SJCRH30 (cell line): Measurements from ENCODE around the gene ARCN1. TPM values are rescaled to one million over a fixed set of nuclear protein-coding genes. Genes with fewer than 3 reads are reported as not detected.
A peak's percentile ranks its signal among the peaks of the same experiment; 100 is the strongest.

ENCODE experiments used
- DNase-seq, 2 experiments: peaks; one replicate each; pipeline ENCODE4 v3.0.0-alpha.2; 2015 to 2020
- H3K27ac ChIP-seq: fragments of 250-450 bp; sonication (Bioruptor Pico); 2 replicates; pipeline ENCODE4 v1.5.1; 2020; ENCODE audit warnings: mild to moderate bottlenecking, moderate library complexity
- H3K27me3 ChIP-seq: fragments of 250-450 bp; sonication (Bioruptor Pico); 2 replicates; pipeline ENCODE4 v1.5.1; 2020; ENCODE audit warnings: mild to moderate bottlenecking, moderate library complexity
- H3K36me3 ChIP-seq: fragments of 250-450 bp; sonication (Bioruptor Pico); 2 replicates; pipeline ENCODE4 v1.5.1; 2020; ENCODE audit warnings: mild to moderate bottlenecking, moderate library complexity
- H3K4me1 ChIP-seq: fragments of 250-450 bp; sonication (Bioruptor Pico); 2 replicates; pipeline ENCODE4 v1.5.1; 2020; ENCODE audit warnings: mild to moderate bottlenecking, moderate library complexity
- H3K4me3 ChIP-seq: fragments of 250-450 bp; sonication (Bioruptor Pico); 2 replicates; pipeline ENCODE4 v1.5.1; 2020; ENCODE audit warnings: mild to moderate bottlenecking, moderate library complexity
- H3K9me3 ChIP-seq: fragments of 250-450 bp; sonication (Bioruptor Pico); replicated peaks from 2 replicates; pipeline ENCODE4 v1.5.1; 2020; ENCODE audit warnings: mild to moderate bottlenecking, moderate library complexity
- total RNA-seq: library from RNA; depleted of rRNA; stranded (reverse); fragments of >200 nt; shearing (Covaris generic); gene quantifications from 2 replicates; pipeline ENCODE4 v1.2.3, GENCODE V29; 2014; rRNA removed

ARCN1 gene
- total RNA-seq, result 135 and 143 TPM in 2 replicates

DNA sequence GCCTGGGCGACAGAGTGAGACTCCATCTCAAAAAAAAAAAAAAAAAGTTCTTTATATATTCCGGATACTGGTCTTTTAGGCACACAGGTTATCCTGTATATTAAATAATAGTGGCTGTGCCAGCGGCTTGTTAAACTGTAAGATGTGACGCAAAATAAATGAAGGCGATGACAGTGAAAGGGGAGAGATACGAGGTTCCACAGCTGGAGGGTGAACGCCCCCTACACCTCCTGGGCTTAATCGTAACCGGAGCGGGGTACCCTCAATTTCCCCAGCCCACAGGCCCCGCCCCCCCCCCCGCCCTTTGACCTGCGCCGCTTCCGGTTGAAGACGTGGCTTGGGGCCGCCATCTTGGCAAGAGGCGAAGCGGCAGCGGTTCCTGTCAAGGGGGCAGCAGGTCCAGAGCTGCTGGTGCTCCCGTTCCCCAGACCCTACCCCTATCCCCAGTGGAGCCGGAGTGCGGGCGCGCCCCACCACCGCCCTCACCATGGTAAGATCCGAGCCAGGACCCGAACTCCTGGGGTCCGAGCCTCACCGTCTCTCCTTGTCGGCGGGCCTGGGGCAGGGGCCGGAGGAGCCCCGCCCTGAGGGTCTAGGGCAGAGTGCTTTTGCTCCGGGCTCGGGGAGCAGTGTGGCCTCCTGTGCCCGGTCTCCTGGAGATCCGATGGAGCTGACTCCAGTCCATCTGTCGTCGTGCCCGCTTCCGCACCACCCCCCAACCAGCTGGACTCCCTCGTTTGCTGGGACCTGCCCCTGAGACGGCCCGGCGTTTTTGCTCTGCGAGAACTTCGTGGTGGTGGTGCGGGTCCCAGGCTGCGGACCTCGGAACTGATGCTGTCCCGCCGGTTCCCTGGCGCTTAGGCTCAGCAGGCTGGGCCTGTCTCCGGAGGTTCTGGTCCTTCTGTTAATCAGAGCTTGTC, at the start of gene ARCN1:
TSS of gene ARCN1 (plus strand) at position 349 of the 920 bp plus-strand sequence. CDS start at position 488, 139 bp downstream.
- no peaks in the 10 kb centered on the region; the same call in 1 of the 2 replicates for H3K36me3 ChIP-seq
- peak; percentile 75 to 82 for DNase-seq
- peak within 1 kb of the TSS; percentile 100 for H3K4me3 ChIP-seq
- peaks cover 19% of the 10 kb centered on the region for H3K4me1 ChIP-seq
- H3K9me3 ChIP-seq, result no peaks in the 10 kb centered on the region
- no peaks in the 10 kb centered on the region for H3K27me3 ChIP-seq
- peak within 1 kb of the TSS; percentile 94 for H3K27ac ChIP-seq

DNA sequence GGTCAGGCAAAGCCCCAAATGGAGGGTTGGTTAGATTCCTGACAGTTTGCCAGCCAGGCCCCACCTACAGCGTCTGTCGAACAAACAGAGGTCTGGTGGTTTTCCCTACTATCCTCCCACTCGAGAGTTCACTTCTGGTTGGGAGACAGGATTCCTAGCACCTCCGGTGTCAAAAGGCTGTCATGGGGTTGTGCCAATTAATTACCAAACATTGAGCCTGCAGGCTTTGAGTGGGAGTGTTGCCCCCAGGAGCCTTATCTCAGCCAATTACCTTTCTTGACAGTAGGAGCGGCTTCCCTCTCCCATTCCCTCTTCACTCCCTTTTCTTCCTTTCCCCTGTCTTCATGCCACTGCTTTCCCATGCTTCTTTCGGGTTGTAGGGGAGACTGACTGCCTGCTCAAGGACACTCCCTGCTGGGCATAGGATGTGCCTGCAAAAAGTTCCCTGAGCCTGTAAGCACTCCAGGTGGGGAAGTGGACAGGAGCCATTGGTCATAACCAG, 49.6 kb upstream of the ARCN1 start:
- no peak overlapping the region for H3K4me3 ChIP-seq
- H3K27me3 ChIP-seq, result no peaks in the 10 kb centered on the region
- H3K36me3 ChIP-seq, result peaks cover 13% of the 10 kb centered on the region; the same call in 1 of the 2 replicates
- H3K27ac ChIP-seq, result no peak overlapping the region
- H3K9me3 ChIP-seq, result no peaks in the 10 kb centered on the region
- peaks cover 31% of the 10 kb centered on the region for H3K4me1 ChIP-seq
- DNase-seq, result peak; percentile 12 to 38

GRCh38 chr11:118524356-118524755, 47.9 kb upstream of the ARCN1 start:
- Histone ChIP-seq H3K27ac (peak overlapping the region; percentile 49), H3K9me3 (no peaks in the 10 kb centered on the region), H3K27me3 (no peaks in the 10 kb centered on the region), H3K4me1 (peaks cover 35% of the 10 kb centered on the region), H3K4me3 (no peak overlapping the region), H3K36me3 (peaks cover 11% of the 10 kb centered on the region; the same call in 1 of the 2 replicates)
- DNase-seq, result peak in 1 of 2 experiments; percentile 18

GRCh38 chr11:118524757-118525470, 47.3 kb upstream of the ARCN1 start:
- H3K9me3 ChIP-seq, result no peaks in the 10 kb centered on the region
- H3K36me3 ChIP-seq, result peaks cover 10% of the 10 kb centered on the region; the same call in 1 of the 2 replicates
- peaks cover 40% of the 10 kb centered on the region for H3K4me1 ChIP-seq
- no peaks in the 10 kb centered on the region for H3K27me3 ChIP-seq
- peak; percentile 71 to 79 for DNase-seq
- peak overlapping the region; percentile 49 for H3K27ac ChIP-seq
- H3K4me3 ChIP-seq, result no peak overlapping the region

DNA sequence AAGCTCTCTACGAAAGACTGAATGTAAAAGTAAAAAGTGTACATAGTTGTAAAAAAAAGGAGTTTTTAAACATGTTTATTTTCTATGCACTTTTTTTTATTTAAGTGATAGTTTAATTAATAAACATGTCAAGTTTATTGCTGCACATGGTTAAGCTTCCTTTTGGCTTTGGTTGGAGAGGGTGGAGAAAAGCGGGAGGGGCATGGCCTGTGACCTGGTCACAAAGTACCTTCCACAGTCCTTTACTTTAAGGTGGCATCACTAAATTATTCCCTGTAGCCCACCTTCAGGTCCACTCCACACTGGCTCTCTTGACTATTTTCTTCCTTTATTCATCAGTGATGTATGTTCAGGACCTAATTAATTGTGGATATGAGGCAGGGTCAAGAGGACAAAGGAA, 45.5 kb upstream of the ARCN1 start:
- no peak for DNase-seq
- Histone ChIP-seq H3K4me1 (peaks cover 42% of the 10 kb centered on the region), H3K9me3 (no peaks in the 10 kb centered on the region), H3K4me3 (no peak overlapping the region), H3K27ac (no peak overlapping the region), H3K27me3 (no peaks in the 10 kb centered on the region), H3K36me3 (peaks cover 2% of the 10 kb centered on the region; the same call in 1 of the 2 replicates)

GRCh38 chr11:118527109-118527508, 45.1 kb upstream of the ARCN1 start, which contains the start of gene TTC36:
TTC36 (plus strand) TSS chr11:118527474; CDS start chr11:118527495, 21 bp downstream.
- no peak within 1 kb of the TSS for H3K27ac ChIP-seq
- no peaks in the 10 kb centered on the region for H3K27me3 ChIP-seq
- no peaks in the 10 kb centered on the region for H3K9me3 ChIP-seq
- peaks cover 42% of the 10 kb centered on the region for H3K4me1 ChIP-seq
- H3K36me3 ChIP-seq, result peaks cover 2% of the 10 kb centered on the region; the same call in 1 of the 2 replicates
- H3K4me3 ChIP-seq, result no peak within 1 kb of the TSS
- no peak for DNase-seq

DNA sequence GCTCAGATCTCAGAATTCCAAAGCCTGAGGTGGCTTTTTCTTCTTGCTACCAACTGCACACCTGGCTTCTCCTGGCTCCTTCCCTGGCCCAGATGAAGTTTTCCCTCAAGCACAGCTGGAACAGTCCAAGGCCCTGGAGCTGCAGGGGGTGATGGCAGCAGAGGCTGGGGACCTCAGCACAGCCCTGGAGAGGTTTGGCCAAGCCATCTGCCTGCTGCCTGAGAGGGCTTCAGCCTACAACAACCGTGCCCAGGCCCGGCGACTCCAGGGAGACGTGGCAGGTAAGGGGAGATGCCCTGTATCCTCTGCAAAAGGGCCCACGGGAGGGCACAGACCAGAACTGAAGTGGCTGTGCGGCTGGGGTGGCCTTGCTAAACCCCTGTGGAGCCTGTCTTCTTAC, 43.7 kb upstream of the ARCN1 start:
- peaks cover 1% of the 10 kb centered on the region; the same call in 1 of the 2 replicates for H3K36me3 ChIP-seq
- peaks cover 38% of the 10 kb centered on the region for H3K4me1 ChIP-seq
- no peak overlapping the region for H3K4me3 ChIP-seq
- no peak overlapping the region for H3K27ac ChIP-seq
- H3K27me3 ChIP-seq, result no peaks in the 10 kb centered on the region
- DNase-seq, result no peak
- no peaks in the 10 kb centered on the region for H3K9me3 ChIP-seq

- no peaks in the 10 kb centered on the region for H3K36me3 ChIP-seq
- peak in 1 of 2 experiments; percentile 21 for DNase-seq
- peak overlapping the region; percentile 87 for H3K27ac ChIP-seq
- peaks cover 27% of the 10 kb centered on the region for H3K4me1 ChIP-seq
- H3K4me3 ChIP-seq, result peak overlapping the region; percentile 79
- H3K27me3 ChIP-seq, result no peaks in the 10 kb centered on the region
- no peaks in the 10 kb centered on the region for H3K9me3 ChIP-seq
Observed at GRCh38 chr11:118529584-118530175, 42.5 kb upstream of the ARCN1 start.

DNA sequence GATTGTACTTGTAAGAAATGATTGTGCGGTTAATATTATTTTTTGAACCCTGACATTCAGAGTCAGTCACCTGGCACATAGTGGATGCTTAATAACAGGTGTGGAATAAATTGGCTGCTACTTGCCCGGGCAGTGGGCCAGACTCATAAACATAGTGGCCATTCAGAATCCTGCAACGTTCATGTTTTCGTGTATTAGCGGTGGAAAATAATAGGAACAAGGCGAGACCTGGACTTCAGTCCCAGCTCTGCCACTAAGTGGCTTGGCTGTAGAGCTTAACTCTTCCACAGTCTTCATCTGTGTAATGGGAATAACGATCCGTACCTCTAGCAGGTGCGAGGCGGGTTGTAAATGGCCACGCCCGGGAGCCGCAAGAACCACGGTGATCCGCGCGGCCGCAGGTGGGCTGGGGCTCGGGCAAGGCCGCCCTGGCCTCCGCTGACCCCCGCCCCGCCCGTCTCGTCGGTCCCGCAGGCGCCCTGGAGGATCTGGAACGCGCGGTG, 42.0 kb upstream of the ARCN1 start:
- Histone ChIP-seq H3K36me3 (no peaks in the 10 kb centered on the region), H3K27me3 (no peaks in the 10 kb centered on the region), H3K4me1 (peaks cover 21% of the 10 kb centered on the region), H3K4me3 (peak overlapping the region; percentile 79), H3K27ac (peak overlapping the region; percentile 87), H3K9me3 (no peaks in the 10 kb centered on the region)
- DNase-seq, result peak; percentile 27 to 62

DNA sequence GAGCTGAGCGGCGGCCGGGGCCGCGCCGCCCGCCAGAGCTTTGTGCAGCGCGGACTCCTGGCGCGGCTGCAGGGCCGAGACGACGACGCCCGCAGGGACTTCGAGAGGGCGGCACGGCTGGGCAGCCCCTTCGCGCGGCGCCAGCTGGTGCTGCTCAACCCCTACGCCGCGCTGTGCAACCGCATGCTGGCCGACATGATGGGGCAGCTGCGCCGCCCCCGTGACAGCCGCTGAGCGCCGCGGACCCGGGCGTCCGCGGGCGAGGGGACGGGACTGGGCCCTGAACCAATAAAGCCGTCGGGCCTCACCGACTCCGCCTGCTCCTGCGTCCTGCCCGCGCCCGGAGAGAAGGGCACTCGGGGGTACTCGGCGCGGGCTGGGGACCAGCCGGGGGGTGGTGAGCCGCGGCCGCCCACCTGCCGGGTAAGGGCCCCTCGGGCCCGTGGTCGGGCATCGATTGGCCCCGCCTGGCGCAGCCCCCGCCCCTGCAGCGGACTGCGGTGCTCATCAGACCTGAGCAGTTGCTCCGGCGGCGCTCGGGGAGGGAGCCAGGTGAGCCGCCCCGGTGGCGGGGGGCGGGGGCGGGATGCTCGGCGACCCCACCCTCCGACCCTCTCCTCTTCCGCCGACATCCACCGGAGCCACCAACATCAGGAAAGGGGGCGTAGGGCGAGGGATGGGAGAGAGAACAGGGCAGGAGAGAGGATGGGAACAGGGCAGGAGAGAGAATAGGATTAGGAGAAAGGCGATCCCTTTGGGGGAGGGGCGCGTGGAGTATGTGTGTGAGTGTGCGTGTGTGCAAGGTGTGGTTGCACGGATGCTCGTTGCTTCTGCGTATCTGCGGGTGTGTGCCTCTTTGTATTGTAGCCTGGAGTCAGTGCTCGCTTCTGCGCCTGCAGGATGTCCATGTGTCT, 41.3 kb upstream of the ARCN1 start, which contains the start of gene TMEM25:
TSS of gene TMEM25 (plus strand) at position 510 of the 914 bp plus-strand sequence. CDS start 610 bp downstream, outside the sequence.
- Histone ChIP-seq H3K9me3 (no peaks in the 10 kb centered on the region), H3K36me3 (no peaks in the 10 kb centered on the region), H3K4me3 (peak within 1 kb of the TSS; percentile 79), H3K4me1 (peaks cover 14% of the 10 kb centered on the region), H3K27ac (peak within 1 kb of the TSS; percentile 87), H3K27me3 (no peaks in the 10 kb centered on the region)
- DNase-seq, result peak; percentile 67 to 69

- Histone ChIP-seq H3K4me3 (peak overlapping the region; percentile 79), H3K27me3 (no peaks in the 10 kb centered on the region), H3K4me1 (peaks cover 11% of the 10 kb centered on the region), H3K36me3 (no peaks in the 10 kb centered on the region), H3K27ac (no peak overlapping the region), H3K9me3 (no peaks in the 10 kb centered on the region)
- no peak for DNase-seq
Observed at GRCh38 chr11:118531597-118532084, 40.6 kb upstream of the ARCN1 start.

DNA sequence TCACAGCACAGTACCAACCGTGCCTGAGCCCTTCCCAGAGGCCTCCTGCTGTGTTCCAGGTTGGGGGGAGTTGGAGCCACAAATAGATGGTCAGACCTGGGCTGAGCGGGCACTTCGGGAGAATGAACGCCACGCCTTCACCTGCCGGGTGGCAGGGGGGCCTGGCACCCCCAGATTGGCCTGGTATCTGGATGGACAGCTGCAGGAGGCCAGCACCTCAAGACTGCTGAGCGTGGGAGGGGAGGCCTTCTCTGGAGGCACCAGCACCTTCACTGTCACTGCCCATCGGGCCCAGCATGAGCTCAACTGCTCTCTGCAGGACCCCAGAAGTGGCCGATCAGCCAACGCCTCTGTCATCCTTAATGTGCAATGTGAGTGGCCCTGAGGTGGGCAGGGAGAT, 40.1 kb upstream of the ARCN1 start:
- Histone ChIP-seq H3K27ac (no peak overlapping the region), H3K4me3 (no peak overlapping the region), H3K4me1 (peaks cover 11% of the 10 kb centered on the region), H3K36me3 (no peaks in the 10 kb centered on the region), H3K9me3 (no peaks in the 10 kb centered on the region), H3K27me3 (no peaks in the 10 kb centered on the region)
- DNase-seq, result no peak
